Body of pancreas (tissue), 4 donors: Measurements from ENCODE around the gene HMGB4. TPM values are rescaled to one million over a fixed set of nuclear protein-coding genes. Genes with fewer than 3 reads are reported as not detected.

Experiments
- ATAC-seq: fragments of 150-250 bp; one replicate; pipeline ENCODE4 v1.9.1; 2016
- DNase-seq, 4 donors: peaks; one replicate each; pipeline ENCODE4 v3.0.0-alpha.2; 2019
- H3K27ac ChIP-seq, 4 donors: fragments of 200-600 bp; sonication (generic); 1 replicate in 3 of 4; 2 replicates in 1 of 4; pipeline versions ENCODE4 v1.5.1 to v1.6.1; 2016 to 2019; ENCODE audit warnings: mild to moderate bottlenecking in 1 of 4, mixed read lengths in 1 of 4, moderate library complexity in 1 of 4
- H3K27me3 ChIP-seq, 2 donors: fragments of 200-600 bp; sonication (generic); one replicate each; pipeline ENCODE4 v1.6.0; 2016; ENCODE audit warnings: mild to moderate bottlenecking in 1 of 2
- H3K36me3 ChIP-seq, 2 donors: fragments of 200-600 bp; sonication (generic); replicated peaks in 1 of 2; 2 replicates each; pipeline ENCODE4 v1.5.1; 2016; ENCODE audit warnings: low read depth in 2 of 2; ENCODE audit not compliant: insufficient read depth in 1 of 2
- H3K4me1 ChIP-seq: fragments of 200-600 bp; sonication (generic); one replicate; pipeline ENCODE4 v1.6.0; 2016
- H3K4me3 ChIP-seq, 2 donors: fragments of 200-600 bp; sonication (generic); 1 replicate in 1 of 2; 2 replicates in 1 of 2; pipeline ENCODE4 v1.5.1; 2016 to 2019
- H3K9me3 ChIP-seq, 3 donors: fragments of 200-600 bp; sonication (generic); 1 replicate in 2 of 3; 2 replicates in 1 of 3; pipeline ENCODE4 v1.5.1; 2016
- CTCF ChIP-seq, 7 experiments: fragments of 450-650 bp in 4 of 7; fragments of 200-600 bp in 3 of 7; sonication (generic) in 3 of 7; IDR thresholded peaks; one replicate each; pipeline ENCODE4 v1.5.1; 2016 to 2019; ENCODE audit warnings: antibody characterized with exemption in 7 of 7
- POLR2A ChIP-seq, 3 donors: fragments of 450-650 bp; IDR thresholded peaks; one replicate each; pipeline ENCODE4 v1.6.1; 2016; ENCODE audit warnings: antibody characterized with exemption in 3 of 3, mild to moderate bottlenecking in 2 of 3
- WGBS, 2 donors: methylation state at CpG; one replicate each; pipeline ENCODE4 v1.1.5; 2017; 5-methylcytosine and 5-hydroxymethylcytosine counted together
- intact Hi-C: fragments of 100-400 bp; cut with DNase I; formaldehyde crosslinking; loops from one replicate; pipeline ENCODE4 v1.15.1; 2023
- total RNA-seq, 2 donors: library from RNA; depleted of rRNA; stranded (reverse); fragments of >200 nt; gene quantifications; one replicate each; pipeline ENCODE4 v1.1.0, GENCODE V29; 2016

HMGB4 gene
- total RNA-seq, 2 donors from 2014 or later, result not detected

GRCh38 chr1:33860671-33861070 is 3.2 kb upstream of the HMGB4 start:
- no peaks in the 10 kb centered on the region for H3K27me3 ChIP-seq
- intact Hi-C loops, result no loop called here
- WGBS, 2 donors, result 79 to 84% methylated on average over 2 of the region's 2 CpGs
- no peak for DNase-seq
- H3K4me3 ChIP-seq, result no peak overlapping the region
- H3K4me1 ChIP-seq, result no peaks in the 10 kb centered on the region
- no peak for ATAC-seq
- H3K9me3 ChIP-seq, result no peaks in the 10 kb centered on the region
- TF ChIP-seq POLR2A (IDR thresholded peaks at IDR 0.05) (no peak), CTCF (IDR thresholded peaks at IDR 0.05) (no peak)
- no peaks in the 10 kb centered on the region for H3K36me3 ChIP-seq
- H3K27ac ChIP-seq, result no peak overlapping the region

GRCh38 chr1:33864460-33865389 is 846 bp downstream of the HMGB4 start:
- Histone ChIP-seq H3K36me3 (no peaks in the 10 kb centered on the region), H3K9me3 (no peaks in the 10 kb centered on the region), H3K4me3 (no peak overlapping the region), H3K27ac (no peak overlapping the region), H3K27me3 (no peaks in the 10 kb centered on the region), H3K4me1 (no peaks in the 10 kb centered on the region)
- DNase-seq, result no peak
- ATAC-seq, result no peak
- no peak for TF ChIP-seq POLR2A (IDR thresholded peaks at IDR 0.05)
- 62 to 69% methylated on average over 13 to 14 of the region's 14 CpGs for WGBS, 2 donors
- intact Hi-C loops, result no loop called here

- H3K27ac ChIP-seq, result no peak overlapping the region
- ATAC-seq, result no peak
- intact Hi-C loops, result no loop called here
- TF ChIP-seq POLR2A (IDR thresholded peaks at IDR 0.05) (no peak), CTCF (IDR thresholded peaks at IDR 0.05) (no peak)
- H3K36me3 ChIP-seq, result no peaks in the 10 kb centered on the region
- 70 to 71% methylated on average over 6 of the region's 6 CpGs for WGBS, 2 donors
- no peak overlapping the region for H3K4me3 ChIP-seq
- no peaks in the 10 kb centered on the region for H3K27me3 ChIP-seq
- H3K4me1 ChIP-seq, result no peaks in the 10 kb centered on the region
- DNase-seq, result peak in 1 of 4 donors; percentile 12
- H3K9me3 ChIP-seq, result no peaks in the 10 kb centered on the region
Measured at GRCh38 chr1:33866281-33866680, 2.4 kb downstream of the HMGB4 start.

GRCh38 chr1:33867684-33868083 is 3.8 kb downstream of the HMGB4 start:
- Histone ChIP-seq H3K36me3 (no peaks in the 10 kb centered on the region), H3K27me3 (no peaks in the 10 kb centered on the region), H3K27ac (no peak overlapping the region), H3K9me3 (no peaks in the 10 kb centered on the region), H3K4me3 (no peak overlapping the region), H3K4me1 (no peaks in the 10 kb centered on the region)
- TF ChIP-seq CTCF (IDR thresholded peaks at IDR 0.05) (no peak), POLR2A (IDR thresholded peaks at IDR 0.05) (no peak)
- 76 to 80% methylated on average over 1 of the region's 1 CpG for WGBS, 2 donors
- ATAC-seq (no peak), DNase-seq (no peak)
- intact Hi-C loops, result no loop called here

GRCh38 chr1:33872275-33872674 is 8.4 kb downstream of the HMGB4 start:
- Histone ChIP-seq H3K27ac (no peak overlapping the region), H3K27me3 (no peaks in the 10 kb centered on the region), H3K36me3 (no peaks in the 10 kb centered on the region), H3K9me3 (no peaks in the 10 kb centered on the region), H3K4me3 (no peak overlapping the region), H3K4me1 (no peaks in the 10 kb centered on the region)
- intact Hi-C loops, result no loop called here
- no peak for DNase-seq
- no peak for ATAC-seq
- no peak for TF ChIP-seq CTCF (IDR thresholded peaks at IDR 0.05)
- no peak for TF ChIP-seq POLR2A (IDR thresholded peaks at IDR 0.05)
